ENCODE measurements around the gene ADGRB3. TPM values are rescaled to one million over a fixed set of nuclear protein-coding genes. Genes with fewer than 3 reads are reported as not detected.

ADGRB3 gene
- polyA plus RNA-seq, 4 donors, result 1.6 to 2.1 TPM; not detected in 2

GRCh38 chr6:69145062-69145461 lies 510.0 kb downstream of the ADGRB3 start:
- H3K27me3 ChIP-seq (ENCODE audit: control insufficient read depth in 3 of 3, insufficient read depth in 3 of 3, low read length in 3 of 3), result no peaks in the 10 kb centered on the region
- no peak overlapping the region for H3K27ac ChIP-seq (ENCODE audit: low read depth in 1 of 3, low read length in 2 of 3)
- DNase-seq (no peak), FAIRE-seq (no peak)
- H3K36me3 ChIP-seq (ENCODE audit: control insufficient read depth in 3 of 3, insufficient read depth in 2 of 3, low read depth in 1 of 3, low read length in 3 of 3), result peaks cover 0 to 2% (median 0%) of the 10 kb centered on the region in 3 donors
- 78 to 87% (median 86%) methylated on average over 6 of the region's 6 CpGs for WGBS, 3 donors
- H3K4me1 ChIP-seq (ENCODE audit: control insufficient read depth in 3 of 3, insufficient read depth in 2 of 3, low read depth in 1 of 3, low read length in 2 of 3), result no peaks in the 10 kb centered on the region
- H3K9me3 ChIP-seq (ENCODE audit: control insufficient read depth in 2 of 2, insufficient read depth in 1 of 2, low read depth in 1 of 2, low read length in 1 of 2), result peaks cover 0 to 18% of the 10 kb centered on the region in 2 donors
- no peak overlapping the region for H3K4me3 ChIP-seq (ENCODE audit: low read depth in 1 of 3, low read length in 3 of 3)

- WGBS, 3 donors, result 47 to 71% (median 70%) methylated on average over 1 of the region's 1 CpG
- no peak overlapping the region for H3K4me3 ChIP-seq (ENCODE audit: low read depth in 1 of 3, low read length in 3 of 3)
- FAIRE-seq, result no peak
Measured at GRCh38 chr6:69146385-69146784, 511.3 kb downstream of the ADGRB3 start.

GRCh38 chr6:69155467-69155866 lies 520.4 kb downstream of the ADGRB3 start:
- Histone ChIP-seq H3K36me3 (ENCODE audit: control insufficient read depth in 3 of 3, insufficient read depth in 2 of 3, low read depth in 1 of 3, low read length in 3 of 3) (no peaks in the 10 kb centered on the region), H3K27me3 (ENCODE audit: control insufficient read depth in 3 of 3, insufficient read depth in 3 of 3, low read length in 3 of 3) (no peaks in the 10 kb centered on the region), H3K4me3 (ENCODE audit: low read depth in 1 of 3, low read length in 3 of 3) (no peak overlapping the region), H3K9me3 (ENCODE audit: control insufficient read depth in 2 of 2, insufficient read depth in 1 of 2, low read depth in 1 of 2, low read length in 1 of 2) (no peaks in the 10 kb centered on the region), H3K4me1 (ENCODE audit: control insufficient read depth in 3 of 3, insufficient read depth in 2 of 3, low read depth in 1 of 3, low read length in 2 of 3) (no peaks in the 10 kb centered on the region), H3K27ac (ENCODE audit: low read depth in 1 of 3, low read length in 2 of 3) (no peak overlapping the region)
- FAIRE-seq, result no peak
- WGBS, 3 donors, result 73 to 80% (median 78%) methylated on average over 1 of the region's 1 CpG
- no peak for DNase-seq

More at GRCh38 chr6:69146385-69146784, 511.3 kb downstream of the ADGRB3 start:
- Histone ChIP-seq H3K9me3 (ENCODE audit: control insufficient read depth in 2 of 2, insufficient read depth in 1 of 2, low read depth in 1 of 2, low read length in 1 of 2) (peaks cover 0 to 18% of the 10 kb centered on the region in 2 donors), H3K27ac (ENCODE audit: low read depth in 1 of 3, low read length in 2 of 3) (no peak overlapping the region), H3K4me1 (ENCODE audit: control insufficient read depth in 3 of 3, insufficient read depth in 2 of 3, low read depth in 1 of 3, low read length in 2 of 3) (no peaks in the 10 kb centered on the region), H3K36me3 (ENCODE audit: control insufficient read depth in 3 of 3, insufficient read depth in 2 of 3, low read depth in 1 of 3, low read length in 3 of 3) (peaks cover 0 to 2% (median 0%) of the 10 kb centered on the region in 3 donors), H3K27me3 (ENCODE audit: control insufficient read depth in 3 of 3, insufficient read depth in 3 of 3, low read length in 3 of 3) (no peaks in the 10 kb centered on the region)
- DNase-seq, result no peak

GRCh38 chr6:69162811-69163210 lies 527.7 kb downstream of the ADGRB3 start:
- WGBS, 3 donors, result 40 to 48% (median 43%) methylated on average over 1 of the region's 1 CpG
- no peaks in the 10 kb centered on the region for H3K36me3 ChIP-seq (ENCODE audit: control insufficient read depth in 3 of 3, insufficient read depth in 2 of 3, low read depth in 1 of 3, low read length in 3 of 3)
- H3K9me3 ChIP-seq (ENCODE audit: control insufficient read depth in 2 of 2, insufficient read depth in 1 of 2, low read depth in 1 of 2, low read length in 1 of 2), result no peaks in the 10 kb centered on the region
- no peak overlapping the region for H3K4me3 ChIP-seq (ENCODE audit: low read depth in 1 of 3, low read length in 3 of 3)
- H3K27me3 ChIP-seq (ENCODE audit: control insufficient read depth in 3 of 3, insufficient read depth in 3 of 3, low read length in 3 of 3), result no peaks in the 10 kb centered on the region
- H3K27ac ChIP-seq (ENCODE audit: low read depth in 1 of 3, low read length in 2 of 3), result no peak overlapping the region
- no peak for FAIRE-seq
- H3K4me1 ChIP-seq (ENCODE audit: control insufficient read depth in 3 of 3, insufficient read depth in 2 of 3, low read depth in 1 of 3, low read length in 2 of 3), result no peaks in the 10 kb centered on the region
- DNase-seq, result no peak

GRCh38 chr6:69164564-69165229 lies 529.6 kb downstream of the ADGRB3 start:
- no peak for FAIRE-seq
- Histone ChIP-seq H3K27ac (ENCODE audit: low read depth in 1 of 3, low read length in 2 of 3) (no peak overlapping the region), H3K27me3 (ENCODE audit: control insufficient read depth in 3 of 3, insufficient read depth in 3 of 3, low read length in 3 of 3) (no peaks in the 10 kb centered on the region), H3K9me3 (ENCODE audit: control insufficient read depth in 2 of 2, insufficient read depth in 1 of 2, low read depth in 1 of 2, low read length in 1 of 2) (no peaks in the 10 kb centered on the region), H3K4me3 (ENCODE audit: low read depth in 1 of 3, low read length in 3 of 3) (no peak overlapping the region), H3K36me3 (ENCODE audit: control insufficient read depth in 3 of 3, insufficient read depth in 2 of 3, low read depth in 1 of 3, low read length in 3 of 3) (no peaks in the 10 kb centered on the region), H3K4me1 (ENCODE audit: control insufficient read depth in 3 of 3, insufficient read depth in 2 of 3, low read depth in 1 of 3, low read length in 2 of 3) (no peaks in the 10 kb centered on the region)
- WGBS, 3 donors, result 41 to 63% (median 63%) methylated on average over 4 of the region's 4 CpGs
- no peak for DNase-seq

- no peak overlapping the region for H3K27ac ChIP-seq (ENCODE audit: low read depth in 1 of 3, low read length in 2 of 3)
- H3K4me3 ChIP-seq (ENCODE audit: low read depth in 1 of 3, low read length in 3 of 3), result no peak overlapping the region
- H3K9me3 ChIP-seq (ENCODE audit: control insufficient read depth in 2 of 2, insufficient read depth in 1 of 2, low read depth in 1 of 2, low read length in 1 of 2), result no peaks in the 10 kb centered on the region
- no peaks in the 10 kb centered on the region for H3K4me1 ChIP-seq (ENCODE audit: control insufficient read depth in 3 of 3, insufficient read depth in 2 of 3, low read depth in 1 of 3, low read length in 2 of 3)
- H3K27me3 ChIP-seq (ENCODE audit: control insufficient read depth in 3 of 3, insufficient read depth in 3 of 3, low read length in 3 of 3), result no peaks in the 10 kb centered on the region
- no peaks in the 10 kb centered on the region for H3K36me3 ChIP-seq (ENCODE audit: control insufficient read depth in 3 of 3, insufficient read depth in 2 of 3, low read depth in 1 of 3, low read length in 3 of 3)
- DNase-seq (peak in 1 of 2 donors; percentile 24), FAIRE-seq (no peak)
Measured at GRCh38 chr6:69179681-69180080, 544.6 kb downstream of the ADGRB3 start.

GRCh38 chr6:69180361-69181067 lies 545.4 kb downstream of the ADGRB3 start:
- DNase-seq (no peak), FAIRE-seq (no peak)
- H3K36me3 ChIP-seq (ENCODE audit: control insufficient read depth in 3 of 3, insufficient read depth in 2 of 3, low read depth in 1 of 3, low read length in 3 of 3), result no peaks in the 10 kb centered on the region
- H3K27me3 ChIP-seq (ENCODE audit: control insufficient read depth in 3 of 3, insufficient read depth in 3 of 3, low read length in 3 of 3), result no peaks in the 10 kb centered on the region
- no peaks in the 10 kb centered on the region for H3K9me3 ChIP-seq (ENCODE audit: control insufficient read depth in 2 of 2, insufficient read depth in 1 of 2, low read depth in 1 of 2, low read length in 1 of 2)
- no peak overlapping the region for H3K27ac ChIP-seq (ENCODE audit: low read depth in 1 of 3, low read length in 2 of 3)
- H3K4me1 ChIP-seq (ENCODE audit: control insufficient read depth in 3 of 3, insufficient read depth in 2 of 3, low read depth in 1 of 3, low read length in 2 of 3), result no peaks in the 10 kb centered on the region
- WGBS, 3 donors, result 75 to 87% (median 76%) methylated on average over 7 of the region's 7 CpGs
- no peak overlapping the region for H3K4me3 ChIP-seq (ENCODE audit: low read depth in 1 of 3, low read length in 3 of 3)

GRCh38 chr6:69181964-69182363 lies 546.9 kb downstream of the ADGRB3 start:
- H3K36me3 ChIP-seq (ENCODE audit: control insufficient read depth in 3 of 3, insufficient read depth in 2 of 3, low read depth in 1 of 3, low read length in 3 of 3), result no peaks in the 10 kb centered on the region
- no peak overlapping the region for H3K4me3 ChIP-seq (ENCODE audit: low read depth in 1 of 3, low read length in 3 of 3)
- no peak for DNase-seq
- H3K27me3 ChIP-seq (ENCODE audit: control insufficient read depth in 3 of 3, insufficient read depth in 3 of 3, low read length in 3 of 3), result no peaks in the 10 kb centered on the region
- no peak for FAIRE-seq
- no peak overlapping the region for H3K27ac ChIP-seq (ENCODE audit: low read depth in 1 of 3, low read length in 2 of 3)
- H3K4me1 ChIP-seq (ENCODE audit: control insufficient read depth in 3 of 3, insufficient read depth in 2 of 3, low read depth in 1 of 3, low read length in 2 of 3), result no peaks in the 10 kb centered on the region
- no peaks in the 10 kb centered on the region for H3K9me3 ChIP-seq (ENCODE audit: control insufficient read depth in 2 of 2, insufficient read depth in 1 of 2, low read depth in 1 of 2, low read length in 1 of 2)
- 83 to 87% (median 84%) methylated on average over 3 of the region's 3 CpGs for WGBS, 3 donors

All from small intestine (tissue), 7 donors.